Natural killer cell (primary cell): ENCODE results near the gene CERS6. TPM values are rescaled to one million over a fixed set of nuclear protein-coding genes. Genes with fewer than 3 reads are reported as not detected.

ENCODE experiments used
- ATAC-seq, 3 donors: fragments of 150-1000 bp in 2 of 3; fragments of 200-7000 bp in 1 of 3; cut with Tn5 transposase; 1 replicate in 1 of 3; 2 replicates in 2 of 3; pipeline ENCODE4 v1.10.0; 2021; ENCODE audit warnings: mild to moderate bottlenecking in 2 of 3, moderate library complexity in 2 of 3
- DNase-seq, 2 donors: peaks; one replicate each; pipeline versions ENCODE4 v3.0.0 to v3.0.0-alpha.2; 2013 to 2021; ENCODE audit warnings: mixed read lengths in 1 of 2
- H3K27ac ChIP-seq: one replicate; pipeline ENCODE4 v1.5.1; 2013; ENCODE audit warnings: mild to moderate bottlenecking, low read length
- H3K27me3 ChIP-seq: one replicate; pipeline ENCODE4 v1.6.1; 2013; ENCODE audit warnings: low read length; ENCODE audit not compliant: control insufficient read depth, insufficient read depth
- H3K36me3 ChIP-seq: one replicate; pipeline ENCODE4 v1.6.1; 2013; ENCODE audit warnings: low read length; ENCODE audit not compliant: control insufficient read depth, insufficient read depth
- H3K4me1 ChIP-seq: one replicate; pipeline ENCODE4 v1.6.1; 2013; ENCODE audit warnings: low read length; ENCODE audit not compliant: control insufficient read depth, insufficient read depth
- H3K4me3 ChIP-seq: one replicate; pipeline ENCODE4 v1.5.1; 2013; ENCODE audit warnings: low read length
- H3K9me3 ChIP-seq: one replicate; pipeline ENCODE4 v1.6.1; 2013; ENCODE audit warnings: low read length; ENCODE audit not compliant: control insufficient read depth, insufficient read depth
- H3K27ac Mint-ChIP-seq, 2 donors: one replicate each; pipeline ENCODE4 v1.8.0; 2022; ENCODE audit warnings: mild to moderate bottlenecking in 2 of 2, mixed read lengths in 2 of 2, moderate library complexity in 1 of 2
- H3K27me3 Mint-ChIP-seq, 2 donors: one replicate each; pipeline ENCODE4 v1.8.0; 2022; ENCODE audit warnings: low read depth in 2 of 2, mixed read lengths in 2 of 2
- H3K36me3 Mint-ChIP-seq: one replicate; pipeline ENCODE4 v1.8.0; 2022; ENCODE audit warnings: mixed read lengths
- H3K4me1 Mint-ChIP-seq, 2 donors: one replicate each; pipeline ENCODE4 v1.8.0; 2022; ENCODE audit warnings: mixed read lengths in 2 of 2
- H3K4me3 Mint-ChIP-seq: one replicate; pipeline ENCODE4 v1.8.0; 2022; ENCODE audit warnings: mild to moderate bottlenecking, moderate library complexity, mixed read lengths
- H3K9me3 Mint-ChIP-seq, 2 donors: one replicate each; pipeline ENCODE4 v1.8.0; 2022; ENCODE audit warnings: mixed read lengths in 2 of 2
- WGBS: methylation state at CpG from one replicate; pipeline ENCODE4 v1.1.7; 2013; ENCODE audit warnings: missing lambda C conversion rate; ENCODE audit not compliant: insufficient coverage; 5-methylcytosine and 5-hydroxymethylcytosine counted together
- intact Hi-C: fragments of 100-400 bp; cut with micrococcal nuclease; formaldehyde crosslinking; loops from one replicate; pipeline ENCODE4 v1.14.2; 2022
- total RNA-seq, 4 donors: library from RNA; stranded (reverse); fragments of 120-200 nt in 1 of 4; gene quantifications; one replicate each; pipeline versions ENCODE4 v1.2.3 to v1.2.4, GENCODE V29; 2013 to 2022
- TF ChIP-seq, protein P1 (sequence below): fragments of 200-600 bp; IDR thresholded peaks from one replicate; pipeline ENCODE4 v1.8.0; 2022; ENCODE audit warnings: antibody characterized with exemption

The CERS6 gene
- total RNA-seq, 3 donors from 2014 or later (not counting 1 experiment from before 2014, with no cell fraction given), result 9.1 to 13.5 (median 11.8) TPM

DNA sequence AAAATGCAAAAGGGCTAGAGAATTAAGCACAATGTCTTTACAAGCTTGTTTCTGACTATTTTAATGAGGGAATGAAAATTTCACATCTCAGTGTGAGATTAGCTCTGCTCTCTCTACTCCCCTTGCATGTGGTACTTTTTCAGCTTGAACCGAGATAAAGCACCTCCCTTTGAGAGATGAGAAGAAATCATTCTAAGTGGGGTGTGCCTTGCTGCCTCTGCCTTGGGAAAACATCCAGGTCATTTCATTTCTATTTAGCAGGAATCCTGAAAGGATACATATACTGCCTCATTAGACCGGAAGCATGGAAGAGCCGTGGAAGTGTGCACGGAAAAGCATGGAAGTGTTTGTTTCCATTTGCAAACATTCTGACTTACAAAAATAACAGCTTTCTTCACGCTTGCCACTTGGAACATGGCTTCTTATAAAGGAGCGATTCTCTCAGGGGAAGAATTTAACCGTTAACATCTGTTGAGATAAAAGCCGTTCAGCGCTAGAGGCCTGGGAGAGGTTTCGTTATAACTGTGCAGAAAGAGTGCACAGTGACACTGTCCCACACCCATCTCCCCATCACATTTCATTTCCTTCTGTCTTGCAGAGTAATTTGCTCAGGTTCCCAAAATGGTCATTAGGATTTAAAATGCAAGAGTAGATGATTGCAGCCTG is 363.1 kb downstream of the CERS6 start:
- no peak for ATAC-seq
- no peak overlapping the region for H3K27ac Mint-ChIP-seq
- H3K9me3 Mint-ChIP-seq, result no peaks in the 10 kb centered on the region
- H3K4me1 ChIP-seq, result no peaks in the 10 kb centered on the region
- no peaks in the 10 kb centered on the region for H3K9me3 ChIP-seq
- H3K27me3 ChIP-seq, result no peaks in the 10 kb centered on the region
- H3K27me3 Mint-ChIP-seq, result no peaks in the 10 kb centered on the region
- H3K36me3 Mint-ChIP-seq, result no peaks in the 10 kb centered on the region
- no peak overlapping the region for H3K4me3 ChIP-seq
- no peaks in the 10 kb centered on the region for H3K36me3 ChIP-seq
- TF ChIP-seq, protein P1, sequence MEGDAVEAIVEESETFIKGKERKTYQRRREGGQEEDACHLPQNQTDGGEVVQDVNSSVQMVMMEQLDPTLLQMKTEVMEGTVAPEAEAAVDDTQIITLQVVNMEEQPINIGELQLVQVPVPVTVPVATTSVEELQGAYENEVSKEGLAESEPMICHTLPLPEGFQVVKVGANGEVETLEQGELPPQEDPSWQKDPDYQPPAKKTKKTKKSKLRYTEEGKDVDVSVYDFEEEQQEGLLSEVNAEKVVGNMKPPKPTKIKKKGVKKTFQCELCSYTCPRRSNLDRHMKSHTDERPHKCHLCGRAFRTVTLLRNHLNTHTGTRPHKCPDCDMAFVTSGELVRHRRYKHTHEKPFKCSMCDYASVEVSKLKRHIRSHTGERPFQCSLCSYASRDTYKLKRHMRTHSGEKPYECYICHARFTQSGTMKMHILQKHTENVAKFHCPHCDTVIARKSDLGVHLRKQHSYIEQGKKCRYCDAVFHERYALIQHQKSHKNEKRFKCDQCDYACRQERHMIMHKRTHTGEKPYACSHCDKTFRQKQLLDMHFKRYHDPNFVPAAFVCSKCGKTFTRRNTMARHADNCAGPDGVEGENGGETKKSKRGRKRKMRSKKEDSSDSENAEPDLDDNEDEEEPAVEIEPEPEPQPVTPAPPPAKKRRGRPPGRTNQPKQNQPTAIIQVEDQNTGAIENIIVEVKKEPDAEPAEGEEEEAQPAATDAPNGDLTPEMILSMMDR, result no peak
- DNase-seq, result no peak
- intact Hi-C loops, result no loop called here
- WGBS, result 89% methylated on average over 10 of the region's 10 CpGs
- no peak overlapping the region for H3K27ac ChIP-seq
- H3K4me1 Mint-ChIP-seq, result no peaks in the 10 kb centered on the region
- no peak overlapping the region for H3K4me3 Mint-ChIP-seq

DNA sequence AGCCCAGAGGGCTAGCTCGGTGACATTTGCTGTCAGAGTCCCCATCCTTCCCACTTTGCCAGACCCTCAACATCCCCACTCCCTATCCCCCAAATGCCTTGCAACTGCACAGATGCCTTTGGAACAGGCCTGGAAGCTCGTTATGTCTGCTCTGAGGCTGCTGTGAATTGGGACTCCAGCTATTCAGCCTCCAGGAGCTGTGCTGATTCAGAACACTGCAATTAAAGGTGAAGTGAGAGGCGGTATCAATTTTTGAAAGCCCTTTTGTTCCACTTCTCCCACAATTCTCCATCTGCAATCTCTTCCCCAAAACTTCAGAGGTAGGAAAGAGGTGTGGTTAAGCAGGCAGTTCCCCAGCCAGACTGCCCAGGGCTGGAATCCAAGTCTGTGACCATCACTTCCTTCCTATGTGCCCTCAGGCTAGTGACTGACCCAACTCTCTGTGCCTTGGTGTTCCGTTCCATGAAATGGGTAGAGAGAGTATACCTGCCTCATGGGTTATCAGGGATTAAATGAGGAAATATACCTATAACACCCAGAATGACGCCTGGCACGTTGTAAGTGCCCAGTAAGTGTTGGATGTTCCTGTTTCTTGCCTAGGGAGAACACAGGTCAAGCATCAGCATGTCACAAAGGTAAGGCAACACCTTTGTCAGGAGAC is 363.9 kb downstream of the CERS6 start:
- H3K36me3 ChIP-seq, result no peaks in the 10 kb centered on the region
- 79% methylated on average over 4 of the region's 6 CpGs for WGBS
- no peaks in the 10 kb centered on the region for H3K27me3 ChIP-seq
- intact Hi-C loops, result no loop called here
- Mint-ChIP-seq H3K27ac (no peak overlapping the region), H3K4me3 (no peak overlapping the region), H3K9me3 (no peaks in the 10 kb centered on the region), H3K36me3 (no peaks in the 10 kb centered on the region), H3K27me3 (no peaks in the 10 kb centered on the region), H3K4me1 (no peaks in the 10 kb centered on the region)
- ATAC-seq (no peak), DNase-seq (no peak)
- TF ChIP-seq, protein P1, result no peak
- H3K9me3 ChIP-seq, result no peaks in the 10 kb centered on the region
- no peak overlapping the region for H3K27ac ChIP-seq
- H3K4me3 ChIP-seq, result no peak overlapping the region
- H3K4me1 ChIP-seq, result no peaks in the 10 kb centered on the region

DNA sequence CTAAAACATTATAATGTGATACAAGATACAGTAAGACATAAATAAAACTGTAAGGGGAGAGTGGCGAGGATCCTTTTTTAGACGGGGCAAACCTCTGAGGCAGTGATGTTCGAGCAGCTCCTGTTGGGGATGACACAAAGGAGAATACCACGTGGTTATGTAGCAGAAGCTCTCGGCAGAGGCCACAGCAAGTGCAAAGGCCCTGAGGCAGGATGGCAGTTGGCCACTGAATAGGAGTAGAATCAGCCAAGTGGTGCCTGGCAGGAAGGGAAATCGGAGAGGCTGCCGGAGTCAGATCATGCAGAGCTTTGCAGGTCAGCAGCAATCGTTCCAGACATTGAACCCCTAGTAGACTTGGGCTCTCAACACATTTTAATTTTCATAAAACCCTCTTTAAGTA is 365.5 kb downstream of the CERS6 start:
- no peak overlapping the region for H3K4me3 ChIP-seq
- no peaks in the 10 kb centered on the region for H3K36me3 ChIP-seq
- WGBS, result 96% methylated on average over 8 of the region's 8 CpGs
- Mint-ChIP-seq H3K36me3 (no peaks in the 10 kb centered on the region), H3K27me3 (no peaks in the 10 kb centered on the region), H3K9me3 (no peaks in the 10 kb centered on the region), H3K4me3 (no peak overlapping the region), H3K27ac (no peak overlapping the region), H3K4me1 (no peaks in the 10 kb centered on the region)
- intact Hi-C loops, result no loop called here
- TF ChIP-seq, protein P1, result no peak
- no peaks in the 10 kb centered on the region for H3K27me3 ChIP-seq
- DNase-seq, result no peak
- no peak for ATAC-seq
- no peaks in the 10 kb centered on the region for H3K9me3 ChIP-seq
- H3K27ac ChIP-seq, result no peak overlapping the region
- H3K4me1 ChIP-seq, result no peaks in the 10 kb centered on the region
